DOHH2 (cell line): ENCODE data around the gene RAD51B.
"Not testable (repeated sequence)": the region's sequence is repeated elsewhere in the genome, so short reads cannot be mapped to it uniquely, and the experiment has no call there.

Experiments
- H3F3A ChIP-seq: fragments of 200-600 bp; sonication (generic), shearing (Covaris generic); 2 replicates; pipeline ENCODE4 v1.6.0; 2016; ENCODE audit warnings: antibody characterized with exemption, mild to moderate bottlenecking; ENCODE audit not compliant: control insufficient read depth, insufficient read depth
- H3K27ac ChIP-seq: fragments of 200-600 bp; sonication (generic); 2 replicates; pipeline ENCODE4 v1.5.1; 2014; ENCODE audit warnings: low read depth, mild to moderate bottlenecking, low read length, moderate library complexity
- H3K27me3 ChIP-seq: fragments of 200-600 bp; sonication (generic); 2 replicates; pipeline ENCODE4 v1.6.1; 2014; ENCODE audit warnings: mild to moderate bottlenecking, low read length, mixed read lengths; ENCODE audit not compliant: control insufficient read depth
- H3K36me3 ChIP-seq: fragments of 200-600 bp; sonication (generic); 2 replicates; pipeline ENCODE4 v1.6.1; 2014; ENCODE audit warnings: mild to moderate bottlenecking, low read length, moderate library complexity, mixed read lengths; ENCODE audit not compliant: control insufficient read depth
- H3K4me1 ChIP-seq: fragments of 200-600 bp; sonication (generic); 2 replicates; pipeline ENCODE4 v1.6.1; 2014; ENCODE audit warnings: mild to moderate bottlenecking, low read length, mixed read lengths; ENCODE audit not compliant: control insufficient read depth
- H3K4me2 ChIP-seq: fragments of 200-600 bp; sonication (generic); 2 replicates; pipeline ENCODE4 v1.6.0; 2014; ENCODE audit warnings: mild to moderate bottlenecking, low read length, moderate library complexity
- H3K4me3 ChIP-seq: fragments of 200-600 bp; sonication (generic); 2 replicates; pipeline ENCODE4 v1.5.1; 2014; ENCODE audit warnings: mild to moderate bottlenecking, low read length, mixed read lengths
- H3K79me2 ChIP-seq: fragments of 200-600 bp; sonication (generic); 2 replicates; pipeline ENCODE4 v1.6.1; 2014; ENCODE audit warnings: mild to moderate bottlenecking, low read length, mixed read lengths; ENCODE audit not compliant: control insufficient read depth
- H3K9me2 ChIP-seq: fragments of 200-600 bp; sonication (generic); replicated peaks from 2 replicates; pipeline ENCODE4 v1.6.1; 2014; ENCODE audit warnings: mild to moderate bottlenecking, low read length, mixed read lengths; ENCODE audit not compliant: control insufficient read depth
- H3K9me3 ChIP-seq: fragments of 200-600 bp; sonication (generic); 2 replicates; pipeline ENCODE4 v1.6.1; 2014; ENCODE audit warnings: antibody characterized with exemption, low read length, mixed read lengths; ENCODE audit not compliant: control insufficient read depth, insufficient read depth
- H4K20me1 ChIP-seq: fragments of 200-600 bp; sonication (generic); 2 replicates; pipeline ENCODE4 v1.6.0; 2014; ENCODE audit warnings: low read depth, mild to moderate bottlenecking, antibody characterized with exemption, low read length, moderate library complexity; ENCODE audit not compliant: control insufficient read depth, insufficient read depth
- EZH2phosphoT487 ChIP-seq: fragments of 200-600 bp; sonication (generic); IDR thresholded peaks from 2 replicates; pipeline ENCODE4 v1.6.1; 2017; ENCODE audit warnings: borderline replicate concordance, mild to moderate bottlenecking, antibody characterized with exemption, low read length, moderate library complexity, mixed read lengths
- TF ChIP-seq, protein P1 (sequence below): fragments of 200-600 bp; sonication (generic); IDR thresholded peaks from one replicate; pipeline ENCODE4 v1.5.1; 2014; ENCODE audit warnings: antibody characterized with exemption, mild to moderate bottlenecking, low read depth, low read length; ENCODE audit not compliant: poor library complexity, severe bottlenecking

Gene RAD51B

DNA sequence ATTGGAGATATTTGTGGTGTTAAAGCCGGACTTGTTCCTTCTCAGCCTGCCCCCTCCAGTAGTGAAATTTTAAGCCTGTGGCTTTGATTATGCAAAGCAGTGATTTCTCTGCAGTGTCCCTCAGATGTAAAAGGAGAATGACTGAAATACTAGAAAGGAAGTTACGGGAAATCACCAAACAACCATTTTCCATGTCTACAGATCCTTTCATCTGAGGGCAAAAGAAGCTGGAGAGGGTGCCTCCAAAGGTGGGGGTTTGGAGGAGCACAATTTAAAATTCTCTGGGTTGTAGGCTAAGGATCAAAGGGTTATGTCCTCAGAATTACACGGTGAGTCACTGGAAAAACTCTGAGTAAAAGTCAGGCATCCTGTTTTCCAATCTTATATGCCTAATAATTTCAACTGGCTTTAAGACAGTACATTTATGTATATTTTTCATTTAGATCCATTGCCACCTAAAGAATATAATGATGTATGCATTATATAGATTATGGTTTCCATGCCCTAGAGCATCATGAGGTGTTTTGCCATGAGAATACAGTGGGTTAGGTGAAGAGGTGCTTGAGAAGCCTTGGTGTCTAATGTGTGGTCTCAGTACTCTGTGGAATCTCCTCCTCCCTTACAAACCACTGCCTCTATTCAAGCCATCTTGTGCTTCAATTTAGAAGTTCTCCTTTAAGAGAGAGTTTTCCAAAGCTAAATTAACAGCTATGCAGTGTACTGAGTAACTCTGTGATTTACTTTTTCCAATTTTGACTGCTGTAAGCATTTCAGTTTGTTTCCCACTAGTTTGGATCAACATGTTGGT, 362.1 kb downstream of the RAD51B start:
- Histone ChIP-seq H3K27me3 (no peaks in the 10 kb centered on the region), H3K27ac (no peak overlapping the region), H3K9me3 (no peaks in the 10 kb centered on the region), H3K79me2 (no peaks in the 10 kb centered on the region), H3F3A (no peaks in the 10 kb centered on the region), H3K9me2 (no peaks in the 10 kb centered on the region), H3K4me2 (no peak overlapping the region), H3K36me3 (no peaks in the 10 kb centered on the region), H3K4me1 (peaks cover 8% of the 10 kb centered on the region), H3K4me3 (no peak overlapping the region), H4K20me1 (no peaks in the 10 kb centered on the region)
- no peak for TF ChIP-seq EZH2phosphoT487
- TF ChIP-seq, protein P1, sequence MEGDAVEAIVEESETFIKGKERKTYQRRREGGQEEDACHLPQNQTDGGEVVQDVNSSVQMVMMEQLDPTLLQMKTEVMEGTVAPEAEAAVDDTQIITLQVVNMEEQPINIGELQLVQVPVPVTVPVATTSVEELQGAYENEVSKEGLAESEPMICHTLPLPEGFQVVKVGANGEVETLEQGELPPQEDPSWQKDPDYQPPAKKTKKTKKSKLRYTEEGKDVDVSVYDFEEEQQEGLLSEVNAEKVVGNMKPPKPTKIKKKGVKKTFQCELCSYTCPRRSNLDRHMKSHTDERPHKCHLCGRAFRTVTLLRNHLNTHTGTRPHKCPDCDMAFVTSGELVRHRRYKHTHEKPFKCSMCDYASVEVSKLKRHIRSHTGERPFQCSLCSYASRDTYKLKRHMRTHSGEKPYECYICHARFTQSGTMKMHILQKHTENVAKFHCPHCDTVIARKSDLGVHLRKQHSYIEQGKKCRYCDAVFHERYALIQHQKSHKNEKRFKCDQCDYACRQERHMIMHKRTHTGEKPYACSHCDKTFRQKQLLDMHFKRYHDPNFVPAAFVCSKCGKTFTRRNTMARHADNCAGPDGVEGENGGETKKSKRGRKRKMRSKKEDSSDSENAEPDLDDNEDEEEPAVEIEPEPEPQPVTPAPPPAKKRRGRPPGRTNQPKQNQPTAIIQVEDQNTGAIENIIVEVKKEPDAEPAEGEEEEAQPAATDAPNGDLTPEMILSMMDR = no peak

DNA sequence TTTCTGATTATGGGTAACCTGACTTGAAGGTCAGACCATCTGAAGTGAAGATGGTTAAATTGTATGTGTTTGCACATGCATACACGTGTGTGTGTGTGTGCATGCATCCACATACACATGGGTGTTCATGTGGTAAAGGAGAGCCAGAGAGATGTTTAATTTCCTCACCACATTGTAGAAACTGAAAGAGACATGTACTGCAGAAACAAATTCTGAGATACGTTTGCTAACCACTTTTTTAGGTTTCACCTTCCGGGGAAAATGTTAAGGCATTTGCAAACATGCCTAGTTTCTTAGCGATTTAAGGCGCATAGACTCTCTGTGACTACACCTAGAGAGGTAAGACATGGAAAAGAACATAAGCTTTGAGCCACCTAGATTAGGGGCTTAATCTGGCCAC, 362.9 kb downstream of the RAD51B start:
- Histone ChIP-seq H3K79me2 (no peaks in the 10 kb centered on the region), H3K9me3 (no peaks in the 10 kb centered on the region), H3F3A (no peaks in the 10 kb centered on the region), H4K20me1 (no peaks in the 10 kb centered on the region), H3K27me3 (no peaks in the 10 kb centered on the region), H3K4me3 (no peak overlapping the region), H3K9me2 (no peaks in the 10 kb centered on the region), H3K4me1 (peaks cover 8% of the 10 kb centered on the region), H3K36me3 (no peaks in the 10 kb centered on the region), H3K4me2 (no peak overlapping the region), H3K27ac (no peak overlapping the region)
- TF ChIP-seq, protein P1 = no peak
- TF ChIP-seq EZH2phosphoT487 = no peak

DNA sequence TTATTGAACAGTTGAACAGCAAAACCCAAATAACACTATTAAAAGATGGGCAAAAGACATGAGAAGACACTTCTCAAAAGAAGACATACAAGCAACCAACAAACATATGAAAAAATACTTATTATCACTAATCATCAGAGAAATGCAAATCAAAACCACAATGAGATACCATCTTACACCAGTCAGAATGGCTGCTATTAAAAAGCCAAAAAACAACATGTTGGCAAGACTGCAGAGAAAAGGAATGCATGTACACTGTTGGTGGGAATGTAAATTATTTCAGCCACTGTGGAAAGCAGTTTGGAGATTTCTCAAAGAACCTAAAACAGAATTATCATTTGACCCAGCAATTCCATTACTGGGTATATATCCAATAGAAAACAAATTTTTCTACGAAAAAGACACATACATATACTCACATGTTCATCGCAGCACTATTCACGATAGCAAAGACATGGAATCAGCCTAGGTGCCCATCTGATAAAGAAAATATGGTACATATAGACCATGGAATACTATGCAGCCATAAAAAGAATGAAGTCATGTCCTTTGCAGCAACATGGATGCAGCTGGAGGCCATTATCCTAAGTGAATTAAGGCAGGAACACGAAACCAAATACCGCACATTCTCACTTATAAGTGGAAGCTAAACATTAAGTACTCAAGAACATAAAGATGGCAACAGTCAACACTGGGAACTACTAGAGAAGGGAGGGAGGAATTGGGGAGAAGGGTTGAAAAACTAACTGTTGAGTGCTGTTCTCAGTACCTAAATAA, 367.1 kb downstream of the RAD51B start:
- not testable (repeated sequence) for H3K27ac ChIP-seq, H4K20me1 ChIP-seq, H3K79me2 ChIP-seq, H3K4me1 ChIP-seq, H3K4me3 ChIP-seq, H3K9me3 ChIP-seq, H3K9me2 ChIP-seq, H3F3A ChIP-seq, H3K36me3 ChIP-seq, H3K27me3 ChIP-seq, H3K4me2 ChIP-seq

DNA sequence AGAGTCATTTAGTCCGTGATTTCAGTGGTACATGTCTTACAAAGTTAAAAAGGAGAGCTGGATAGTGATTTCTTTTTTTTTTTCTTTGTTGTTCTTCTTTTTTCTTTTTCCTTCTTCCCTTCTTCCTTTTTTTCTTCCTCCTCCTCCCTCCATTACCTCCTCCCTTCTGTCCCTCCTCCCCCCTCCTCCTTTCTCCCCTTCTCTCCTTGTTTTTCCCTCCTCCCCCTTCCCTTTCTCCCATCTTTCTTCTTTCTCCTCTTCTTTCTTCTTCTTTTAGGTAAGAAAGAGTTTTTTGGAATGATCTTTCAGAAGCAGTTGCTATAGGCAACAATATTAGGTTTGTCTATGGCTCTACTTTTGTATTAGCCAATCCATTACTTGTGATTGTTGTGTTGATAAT, 368.6 kb downstream of the RAD51B start:
- H4K20me1 ChIP-seq = no peaks in the 10 kb centered on the region
- H3K9me3 ChIP-seq = no peaks in the 10 kb centered on the region
- no peaks in the 10 kb centered on the region for H3K4me1 ChIP-seq
- H3K27me3 ChIP-seq = no peaks in the 10 kb centered on the region
- no peak for TF ChIP-seq EZH2phosphoT487
- TF ChIP-seq, protein P1 = no peak
- no peaks in the 10 kb centered on the region for H3F3A ChIP-seq
- H3K27ac ChIP-seq = no peak overlapping the region
- H3K4me3 ChIP-seq = no peak overlapping the region
- no peaks in the 10 kb centered on the region for H3K36me3 ChIP-seq
- H3K4me2 ChIP-seq = no peak overlapping the region
- H3K9me2 ChIP-seq = no peaks in the 10 kb centered on the region
- no peaks in the 10 kb centered on the region for H3K79me2 ChIP-seq
